Measurements from ENCODE around the gene CDK6.

DNA sequence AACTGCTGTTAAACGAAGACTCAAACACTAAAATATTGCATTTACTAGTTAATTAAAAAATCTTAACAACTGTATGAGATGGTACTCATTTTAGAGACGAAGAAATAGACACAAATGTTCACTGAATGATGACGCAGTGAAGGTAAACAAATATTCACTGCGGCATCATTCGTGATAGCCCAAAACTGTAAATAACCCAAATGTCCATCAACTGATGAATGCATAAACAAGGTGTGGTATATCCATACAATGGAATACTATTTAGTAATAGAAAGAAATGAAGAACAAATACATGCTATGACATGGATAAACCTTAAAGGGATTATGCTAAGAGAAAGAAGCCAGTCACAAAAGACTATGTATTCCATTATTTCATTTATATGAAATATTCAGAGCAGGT lies 51.4 kb downstream of the CDK6 start:
- no peak for TF ChIP-seq CTCF (IDR thresholded peaks at IDR 0.05 in 4 of 5, conservative IDR thresholded peaks at IDR 0.05 in 1 of 5)
- no peak for TF ChIP-seq POLR2A (IDR thresholded peaks at IDR 0.05)
